ENCODE results near the gene AMBP.

The AMBP gene

DNA sequence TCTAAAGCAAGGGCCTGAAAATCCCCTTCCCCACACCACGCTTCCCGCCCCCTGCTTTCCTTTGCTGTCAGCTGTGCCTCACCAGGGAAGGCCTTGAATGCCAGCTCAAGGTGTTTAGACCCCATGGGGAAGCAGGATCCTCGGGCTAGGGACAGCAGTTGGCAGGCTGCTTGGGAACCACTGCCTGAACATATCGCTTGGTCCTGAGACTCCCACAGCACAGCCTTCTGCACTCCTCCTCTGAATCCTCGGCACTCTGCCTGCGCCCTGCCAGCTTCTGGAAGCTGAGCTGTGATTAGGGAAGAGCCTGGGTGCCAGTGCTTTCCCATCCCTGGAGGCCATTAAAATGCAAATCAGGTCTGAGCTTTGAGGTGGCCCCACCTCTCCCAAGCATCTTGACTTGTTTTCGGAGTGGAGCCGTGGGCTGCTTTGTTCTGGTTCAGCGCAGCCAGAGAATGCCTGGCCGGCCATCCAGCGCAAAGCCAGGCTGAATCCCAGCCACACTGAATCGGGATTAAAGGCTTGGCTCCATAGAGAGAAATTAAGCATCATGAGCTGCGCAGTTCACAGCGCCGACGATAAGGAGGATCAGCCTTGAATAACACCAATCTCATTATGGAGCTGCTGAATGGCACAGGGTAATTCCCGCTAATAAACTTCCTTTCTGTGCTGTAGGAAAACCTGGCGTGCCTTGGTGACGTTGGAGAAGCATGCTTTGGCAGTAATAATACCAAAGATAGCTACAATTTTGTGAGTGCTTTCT is 40.0 kb downstream of the AMBP start:
- TF ChIP-seq, protein P1, sequence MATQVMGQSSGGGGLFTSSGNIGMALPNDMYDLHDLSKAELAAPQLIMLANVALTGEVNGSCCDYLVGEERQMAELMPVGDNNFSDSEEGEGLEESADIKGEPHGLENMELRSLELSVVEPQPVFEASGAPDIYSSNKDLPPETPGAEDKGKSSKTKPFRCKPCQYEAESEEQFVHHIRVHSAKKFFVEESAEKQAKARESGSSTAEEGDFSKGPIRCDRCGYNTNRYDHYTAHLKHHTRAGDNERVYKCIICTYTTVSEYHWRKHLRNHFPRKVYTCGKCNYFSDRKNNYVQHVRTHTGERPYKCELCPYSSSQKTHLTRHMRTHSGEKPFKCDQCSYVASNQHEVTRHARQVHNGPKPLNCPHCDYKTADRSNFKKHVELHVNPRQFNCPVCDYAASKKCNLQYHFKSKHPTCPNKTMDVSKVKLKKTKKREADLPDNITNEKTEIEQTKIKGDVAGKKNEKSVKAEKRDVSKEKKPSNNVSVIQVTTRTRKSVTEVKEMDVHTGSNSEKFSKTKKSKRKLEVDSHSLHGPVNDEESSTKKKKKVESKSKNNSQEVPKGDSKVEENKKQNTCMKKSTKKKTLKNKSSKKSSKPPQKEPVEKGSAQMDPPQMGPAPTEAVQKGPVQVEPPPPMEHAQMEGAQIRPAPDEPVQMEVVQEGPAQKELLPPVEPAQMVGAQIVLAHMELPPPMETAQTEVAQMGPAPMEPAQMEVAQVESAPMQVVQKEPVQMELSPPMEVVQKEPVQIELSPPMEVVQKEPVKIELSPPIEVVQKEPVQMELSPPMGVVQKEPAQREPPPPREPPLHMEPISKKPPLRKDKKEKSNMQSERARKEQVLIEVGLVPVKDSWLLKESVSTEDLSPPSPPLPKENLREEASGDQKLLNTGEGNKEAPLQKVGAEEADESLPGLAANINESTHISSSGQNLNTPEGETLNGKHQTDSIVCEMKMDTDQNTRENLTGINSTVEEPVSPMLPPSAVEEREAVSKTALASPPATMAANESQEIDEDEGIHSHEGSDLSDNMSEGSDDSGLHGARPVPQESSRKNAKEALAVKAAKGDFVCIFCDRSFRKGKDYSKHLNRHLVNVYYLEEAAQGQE (IDR thresholded peaks at IDR 0.05; ENCODE audit: insufficient read depth in 1 of 2, low read depth in 2 of 2, low read length in 2 of 2): no peak
- no peak for TF ChIP-seq SIN3A (IDR thresholded peaks at IDR 0.05; ENCODE audit: borderline replicate concordance, insufficient read depth, low read length)
- no peak for TF ChIP-seq POLR2AphosphoS5 (IDR thresholded peaks at IDR 0.05; ENCODE audit: low read depth, low read length)
- TF ChIP-seq FOXP2 (optimal IDR thresholded peaks at IDR 0.05; ENCODE audit: borderline replicate concordance, extremely low read depth, extremely low read length, insufficient read depth): no peak
- no peak for TF ChIP-seq TAF1 (IDR thresholded peaks at IDR 0.05; ENCODE audit: borderline replicate concordance, insufficient read depth, low read length)

DNA sequence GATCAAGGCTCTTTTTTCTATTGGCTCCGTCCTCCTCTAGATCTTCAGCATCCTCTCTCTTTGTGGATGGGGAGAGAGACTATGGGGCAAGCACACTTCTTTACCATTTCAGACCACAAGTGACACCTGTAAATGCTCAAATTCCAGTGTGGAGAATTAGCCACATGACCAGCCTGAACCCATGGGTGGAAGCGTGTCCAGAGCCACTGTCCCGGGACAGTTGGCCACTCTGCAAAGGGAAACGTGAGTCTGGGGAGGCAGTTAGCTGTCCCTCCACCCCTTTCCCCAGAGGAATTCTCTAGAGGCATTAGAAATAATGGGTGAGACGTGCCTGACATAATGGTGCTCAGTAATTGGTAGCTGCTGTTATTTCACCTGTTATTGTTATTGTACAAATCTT is 40.9 kb downstream of the AMBP start:
- TF ChIP-seq, protein P1 (IDR thresholded peaks at IDR 0.05; ENCODE audit: insufficient read depth in 1 of 2, low read depth in 2 of 2, low read length in 2 of 2): no peak
- TF ChIP-seq SIN3A (IDR thresholded peaks at IDR 0.05; ENCODE audit: borderline replicate concordance, insufficient read depth, low read length): no peak
- no peak for TF ChIP-seq POLR2AphosphoS5 (IDR thresholded peaks at IDR 0.05; ENCODE audit: low read depth, low read length)
- no peak for TF ChIP-seq TAF1 (IDR thresholded peaks at IDR 0.05; ENCODE audit: borderline replicate concordance, insufficient read depth, low read length)

DNA sequence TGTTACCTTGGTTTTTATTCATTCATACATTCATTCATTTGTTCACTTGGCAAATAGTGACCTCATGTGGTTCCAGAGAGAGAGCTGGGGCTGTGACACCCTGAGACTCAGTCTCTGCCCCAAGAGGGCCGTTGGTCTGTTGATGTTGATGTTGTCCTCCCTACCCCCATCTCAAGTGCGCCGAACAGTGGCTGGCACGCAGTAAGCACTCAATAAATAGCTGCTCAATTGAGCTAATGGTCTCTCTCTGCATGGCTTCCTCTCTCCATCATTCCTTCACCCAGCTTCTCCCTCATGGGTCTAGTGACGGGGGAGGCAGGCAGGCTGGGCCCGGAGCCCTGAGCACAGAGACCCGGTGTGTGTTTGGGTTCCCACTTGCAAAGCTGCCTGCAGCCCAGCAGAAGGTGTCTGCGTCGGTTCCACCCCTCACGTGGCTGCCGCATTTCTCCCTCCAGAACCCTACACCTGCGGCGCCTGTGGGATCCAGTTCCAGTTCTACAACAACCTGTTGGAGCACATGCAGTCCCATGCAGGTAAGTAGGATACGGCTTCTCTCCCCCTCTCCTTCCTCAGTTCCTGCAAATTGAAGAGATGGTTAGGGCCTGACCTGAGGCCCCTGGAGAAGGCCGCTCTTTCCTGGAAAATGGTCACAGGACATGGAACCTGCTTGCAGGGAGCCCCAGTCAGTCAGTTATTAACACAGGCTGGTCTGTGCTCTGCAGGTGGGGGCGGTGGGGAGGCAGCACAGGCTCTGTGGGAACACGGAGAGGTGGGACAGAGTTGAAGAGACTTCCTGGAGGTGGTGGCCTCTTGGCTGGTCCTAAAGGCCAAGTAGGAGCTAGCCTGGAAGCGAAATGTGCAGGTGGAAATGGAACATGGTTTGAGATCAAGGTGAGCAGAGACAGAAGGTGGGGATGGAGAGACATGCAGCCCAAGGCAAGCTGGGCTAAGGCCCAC is 42.0 kb downstream of the AMBP start:
- TF ChIP-seq TAF1 (IDR thresholded peaks at IDR 0.05; ENCODE audit: borderline replicate concordance, insufficient read depth, low read length) (no peak), FOXP2 (optimal IDR thresholded peaks at IDR 0.05; ENCODE audit: borderline replicate concordance, extremely low read depth, extremely low read length, insufficient read depth) (no peak), POLR2AphosphoS5 (IDR thresholded peaks at IDR 0.05; ENCODE audit: low read depth, low read length) (no peak), SIN3A (IDR thresholded peaks at IDR 0.05; ENCODE audit: borderline replicate concordance, insufficient read depth, low read length) (no peak)
- TF ChIP-seq, protein P1 (IDR thresholded peaks at IDR 0.05; ENCODE audit: insufficient read depth in 1 of 2, low read depth in 2 of 2, low read length in 2 of 2): no peak

DNA sequence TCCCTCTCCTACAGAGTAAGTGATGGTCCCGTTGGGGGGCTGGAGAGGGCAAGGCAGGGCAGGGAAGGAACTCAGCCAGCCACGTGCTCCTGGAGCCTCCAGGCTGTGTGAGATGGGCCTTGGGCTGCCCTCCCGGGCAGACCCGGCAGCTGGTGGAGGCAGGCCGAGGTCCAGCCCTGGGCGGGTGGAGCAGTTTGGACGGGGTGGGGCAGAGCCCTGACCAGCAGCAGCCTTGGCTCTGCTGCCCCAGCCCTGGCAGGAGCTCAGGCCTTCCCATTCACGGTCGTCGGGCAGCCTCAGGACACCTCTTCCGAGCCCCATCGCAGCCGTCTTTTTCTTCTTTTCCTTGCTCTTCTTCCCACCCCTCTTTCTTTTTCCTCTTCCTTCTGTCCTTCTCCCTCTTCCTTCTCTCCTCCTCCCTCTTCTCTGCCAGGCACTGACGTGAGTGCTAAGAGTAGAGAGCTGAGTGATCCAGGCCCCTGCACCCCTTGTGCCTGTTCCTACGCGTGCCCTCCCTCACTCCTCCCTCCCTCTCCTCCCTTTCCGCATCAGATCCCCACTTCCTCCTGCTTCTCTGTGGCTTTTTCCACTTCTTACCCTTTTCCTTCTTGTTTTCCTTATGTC is 42.8 kb downstream of the AMBP start:
- TF ChIP-seq POLR2AphosphoS5 (IDR thresholded peaks at IDR 0.05; ENCODE audit: low read depth, low read length): no peak
- no peak for TF ChIP-seq SIN3A (IDR thresholded peaks at IDR 0.05; ENCODE audit: borderline replicate concordance, insufficient read depth, low read length)
- TF ChIP-seq, protein P1 (IDR thresholded peaks at IDR 0.05; ENCODE audit: insufficient read depth in 1 of 2, low read depth in 2 of 2, low read length in 2 of 2): no peak
- no peak for TF ChIP-seq TAF1 (IDR thresholded peaks at IDR 0.05; ENCODE audit: borderline replicate concordance, insufficient read depth, low read length)
- no peak for TF ChIP-seq FOXP2 (optimal IDR thresholded peaks at IDR 0.05; ENCODE audit: borderline replicate concordance, extremely low read depth, extremely low read length, insufficient read depth)

All from PFSK-1 (cell line).